H1 (cell line): ENCODE results near the gene TEX14. TPM values are rescaled to one million over a fixed set of nuclear protein-coding genes. Genes with fewer than 3 reads are reported as not detected.

Source experiments
- CTCF ChIA-PET: fragments of 300-600 bp; sonication (Branson Sonifier 250); formaldehyde crosslinking; loops from one replicate; lab custom pipeline; 2021; ENCODE audit not compliant: partially characterized antibody; lab: Charles Lee
- POLR2A ChIA-PET: fragments of 300-600 bp; sonication (Branson Sonifier 250); formaldehyde crosslinking; loops from one replicate; lab custom pipeline; 2021; ENCODE audit warnings: inconsistent platforms; ENCODE audit not compliant: partially characterized antibody; lab: Charles Lee
- DNase-seq, 2 experiments: peaks; one replicate each; pipeline versions ENCODE4 v3.0.0 to v3.0.0-alpha.2; 2010 to 2022; ENCODE audit warnings: low spot score in 2 of 2, low read depth in 1 of 2, mixed read lengths in 1 of 2
- FAIRE-seq: peaks from 2 replicates; lab custom pipeline; 2011; peaks lifted over from hg19 to GRCh38; lab: Jason Lieb, UNC
- H2AFZ ChIP-seq: 2 replicates; pipeline ENCODE4 v1.8.1; 2012; ENCODE audit warnings: low read length, inconsistent platforms
- H2AK5ac ChIP-seq: 2 replicates; pipeline ENCODE4 v1.6.1; 2013; ENCODE audit warnings: low read depth, low read length
- H2BK120ac ChIP-seq: replicated peaks from 2 replicates; pipeline ENCODE3; 2013; ENCODE audit warnings: low read depth, low read length, inconsistent platforms
- H2BK12ac ChIP-seq: 2 replicates; pipeline ENCODE4 v1.6.1; 2013; ENCODE audit warnings: low read depth, low read length
- H2BK15ac ChIP-seq: 2 replicates; pipeline ENCODE4 v1.6.1; 2013; ENCODE audit warnings: low read length
- H2BK20ac ChIP-seq: 2 replicates; pipeline ENCODE4 v1.6.1; 2013; ENCODE audit warnings: low read length
- H2BK5ac ChIP-seq: 2 replicates; pipeline ENCODE4 v1.6.1; 2013; ENCODE audit warnings: low read depth, low read length
- H3K14ac ChIP-seq: 2 replicates; pipeline ENCODE4 v1.6.1; 2013; ENCODE audit warnings: inconsistent platforms; ENCODE audit not compliant: insufficient read length
- H3K18ac ChIP-seq: 2 replicates; pipeline ENCODE4 v1.6.1; 2013; ENCODE audit warnings: low read length; ENCODE audit errors: extremely low read depth
- H3K23ac ChIP-seq: 2 replicates; pipeline ENCODE4 v1.6.1; 2013; ENCODE audit warnings: inconsistent platforms; ENCODE audit not compliant: insufficient read length
- H3K23me2 ChIP-seq: 2 replicates; pipeline ENCODE4 v1.6.1; 2013; ENCODE audit warnings: low read depth, low read length
- H3K27ac ChIP-seq: 2 replicates; pipeline ENCODE4 v1.6.1; 2011; ENCODE audit warnings: low read depth, low read length, inconsistent platforms
- H3K27me3 ChIP-seq, 4 experiments: replicated peaks in 1 of 4; 1 replicate in 1 of 4; 2 replicates in 3 of 4; pipeline versions ENCODE4 v1.6.1 to v1.8.1; 2011 to 2013; ENCODE audit warnings: low read length in 3 of 4, mild to moderate bottlenecking in 3 of 4, inconsistent platforms in 2 of 4, mixed read lengths in 2 of 4, moderate library complexity in 1 of 4; ENCODE audit not compliant: control insufficient read depth in 3 of 4, insufficient read depth in 3 of 4; ENCODE audit errors: extremely low read depth in 1 of 4
- H3K36me3 ChIP-seq, 4 experiments: 2 replicates each; pipeline versions ENCODE4 v1.6.1 to v1.8.1; 2011 to 2013; ENCODE audit warnings: mild to moderate bottlenecking in 4 of 4, low read length in 3 of 4, moderate library complexity in 2 of 4, control low read depth in 1 of 4, inconsistent platforms in 1 of 4; ENCODE audit not compliant: insufficient read depth in 4 of 4, control insufficient read depth in 2 of 4
- H3K4ac ChIP-seq: replicated peaks from 2 replicates; pipeline ENCODE3; 2013; ENCODE audit warnings: low read length, low read depth, mixed read lengths, inconsistent platforms; ENCODE audit not compliant: insufficient read length
- H3K4me1 ChIP-seq, 4 experiments: replicated peaks in 1 of 4; 1 replicate in 1 of 4; 2 replicates in 3 of 4; pipeline versions ENCODE4 v1.6.1 to v1.8.1; 2011 to 2013; ENCODE audit warnings: low read length in 3 of 4, inconsistent platforms in 2 of 4, mixed read lengths in 1 of 4; ENCODE audit not compliant: insufficient read depth in 4 of 4, control insufficient read depth in 3 of 4
- H3K4me2 ChIP-seq, 2 experiments: 2 replicates each; pipeline versions ENCODE4 v1.6.1 to v1.8.1; 2011 to 2013; ENCODE audit warnings: low read depth in 2 of 2, low read length in 2 of 2, control low read depth in 1 of 2, inconsistent platforms in 1 of 2, mild to moderate bottlenecking in 1 of 2; ENCODE audit not compliant: insufficient read depth in 1 of 2
- H3K4me3 ChIP-seq, 4 experiments: fragments of 200-600, 300-600 bp in 1 of 4; sonication (generic), shearing (Covaris generic), sonication (Bioruptor Twin) in 1 of 4; 2 replicates each; pipeline versions ENCODE4 v1.5.1 to v1.8.1; 2011 to 2016; ENCODE audit warnings: low read length in 4 of 4, low read depth in 3 of 4, control low read depth in 2 of 4, inconsistent platforms in 2 of 4, mild to moderate bottlenecking in 2 of 4, mixed read lengths in 1 of 4, moderate library complexity in 1 of 4; ENCODE audit not compliant: insufficient read depth in 2 of 4; ENCODE audit errors: extremely low read depth in 1 of 4
- H3K56ac ChIP-seq: replicated peaks from 2 replicates; pipeline ENCODE3; 2013; ENCODE audit warnings: low read depth, mild to moderate bottlenecking, mixed read lengths, low read length, inconsistent platforms; ENCODE audit not compliant: insufficient read length
- H3K79me1 ChIP-seq: 2 replicates; pipeline ENCODE4 v1.6.1; 2013; ENCODE audit warnings: low read depth, low read length, control low read depth
- H3K79me2 ChIP-seq, 2 experiments: 2 replicates each; pipeline versions ENCODE4 v1.6.1 to v1.8.1; 2012 to 2013; ENCODE audit warnings: low read length in 2 of 2, mild to moderate bottlenecking in 2 of 2, inconsistent platforms in 1 of 2; ENCODE audit not compliant: insufficient read depth in 2 of 2, control insufficient read depth in 1 of 2
- H3K9ac ChIP-seq, 4 experiments: replicated peaks in 1 of 4; 1 replicate in 1 of 4; 2 replicates in 3 of 4; pipeline versions ENCODE4 v1.6.1 to v1.8.1; 2011 to 2013; ENCODE audit warnings: low read depth in 3 of 4, low read length in 3 of 4, control low read depth in 2 of 4, mild to moderate bottlenecking in 2 of 4, moderate library complexity in 2 of 4, inconsistent platforms in 1 of 4; ENCODE audit errors: extremely low read depth in 1 of 4
- H3K9me3 ChIP-seq, 2 experiments: 2 replicates each; pipeline versions ENCODE4 v1.6.1 to v1.8.1; 2012 to 2013; ENCODE audit warnings: mild to moderate bottlenecking in 2 of 2, moderate library complexity in 2 of 2, control low read depth in 1 of 2, inconsistent platforms in 1 of 2, low read depth in 1 of 2, low read length in 1 of 2, mixed read lengths in 1 of 2; ENCODE audit not compliant: insufficient read depth in 2 of 2
- H4K20me1 ChIP-seq, 2 experiments: replicated peaks in 1 of 2; 2 replicates each; pipeline versions ENCODE3 to v1.8.1; 2011 to 2013; ENCODE audit warnings: inconsistent platforms in 2 of 2, low read length in 2 of 2, mild to moderate bottlenecking in 1 of 2; ENCODE audit not compliant: insufficient read depth in 2 of 2, control insufficient read depth in 1 of 2
- H4K5ac ChIP-seq: 2 replicates; pipeline ENCODE4 v1.6.1; 2013; ENCODE audit warnings: low read length, low read depth, mixed read lengths, inconsistent platforms; ENCODE audit not compliant: insufficient read length
- H4K8ac ChIP-seq: 2 replicates; pipeline ENCODE4 v1.8.0; 2013; ENCODE audit warnings: mild to moderate bottlenecking, moderate library complexity, low read length, inconsistent platforms; ENCODE audit not compliant: insufficient read depth; ENCODE audit errors: extremely low read depth
- H4K91ac ChIP-seq: replicated peaks from 2 replicates; pipeline ENCODE3; 2013; ENCODE audit warnings: low read length, mixed read lengths, inconsistent platforms; ENCODE audit not compliant: insufficient read length
- CTBP2 ChIP-seq: IDR thresholded peaks from 2 replicates; pipeline ENCODE4 v1.7.0; 2011; ENCODE audit warnings: borderline replicate concordance, mild to moderate bottlenecking, moderate library complexity, mixed read lengths, low read length; ENCODE audit not compliant: insufficient read depth, insufficient read length
- E2F6 ChIP-seq: IDR thresholded peaks from 2 replicates; pipeline ENCODE4 v1.6.1; 2012; ENCODE audit warnings: inconsistent platforms
- EP300 ChIP-seq, 2 experiments: IDR thresholded peaks; 1 replicate in 1 of 2; 2 replicates in 1 of 2; pipeline ENCODE4 v1.6.1; 2011 to 2012; ENCODE audit warnings: low read depth in 2 of 2, low read length in 2 of 2, mild to moderate bottlenecking in 2 of 2, borderline replicate concordance in 1 of 2, inconsistent platforms in 1 of 2, moderate library complexity in 1 of 2
- JUND ChIP-seq: IDR thresholded peaks from 2 replicates; pipeline ENCODE4 v1.6.1; 2011; ENCODE audit warnings: mild to moderate bottlenecking, improper control_type of control experiment, low read length
- MAFK ChIP-seq: IDR thresholded peaks from 2 replicates; pipeline ENCODE4 v1.6.1; 2012; ENCODE audit warnings: low read depth, mild to moderate bottlenecking, improper control_type of control experiment, low read length
- POLR2AphosphoS5 ChIP-seq: IDR thresholded peaks from 2 replicates; pipeline ENCODE4 v1.6.1; 2011; ENCODE audit warnings: low read depth, low read length
- RBBP5 ChIP-seq: IDR thresholded peaks from 2 replicates; pipeline ENCODE4 v1.7.1; 2012; ENCODE audit warnings: low read depth, mild to moderate bottlenecking, inconsistent platforms, low read length, moderate library complexity, borderline replicate concordance
- SP2 ChIP-seq: IDR thresholded peaks from 2 replicates; pipeline ENCODE4 v1.6.1; 2012; ENCODE audit warnings: mild to moderate bottlenecking, low read length, inconsistent platforms
- ZNF274 ChIP-seq: IDR thresholded peaks from 2 replicates; pipeline ENCODE4 v1.7.0; 2012; ENCODE audit warnings: low read length, borderline replicate concordance; ENCODE audit errors: extremely low read depth
- WGBS, 2 experiments: shearing (Covaris generic) in 1 of 2; methylation state at CpG; one replicate each; pipeline versions ENCODE4 v1.1.6 to v1.1.7; 2013 to 2015; ENCODE audit warnings: low lambda C conversion rate in 2 of 2, mixed read lengths in 2 of 2, inconsistent platforms in 1 of 2, low coverage in 1 of 2, missing lambda C conversion rate in 1 of 2; ENCODE audit not compliant: insufficient replicate concordance in 2 of 2, insufficient coverage in 1 of 2, insufficient read length in 1 of 2; ENCODE audit errors: extremely low coverage in 1 of 2, missing lambda C conversion rate in 1 of 2; 5-methylcytosine and 5-hydroxymethylcytosine counted together
- polyA plus RNA-seq, 7 experiments: library from polyadenylated mRNA; depleted of rRNA in 3 of 7; stranded (reverse) in 5 of 7; unstranded in 2 of 7; fragments of >200 nt in 5 of 7; fragments of 200-250 nt in 2 of 7; gene quantifications; 1 replicate in 5 of 7; 2 replicates in 1 of 7; 4 replicates in 1 of 7; pipeline versions ENCODE4 v1.2.1 to v1.2.3, GENCODE V29; 2011 to 2013; ENCODE audit warnings: missing spikeins in 2 of 7, mixed read lengths in 2 of 7
- total RNA-seq: library from RNA; stranded (reverse); fragmentation: NEBNext Ultra II Directional; extraction: Animal tissue kit (Norgen Biotek cat#: 25700); gene quantifications from 2 replicates; pipeline ENCODE4 v1.2.1, GENCODE V29; 2021

TEX14 gene
- total and polyA plus RNA-seq, 2 of the 8 experiments (the other 6 are each of a cell fraction or from before 2014, with no cell fraction given): 0.83 to 2.5 TPM

GRCh38 chr17:58643147-58643546 is 48.7 kb downstream of the TEX14 start:
- H3K4me3 ChIP-seq: no peak overlapping the region
- H3K23ac ChIP-seq: no peak overlapping the region
- H3K14ac ChIP-seq: no peak overlapping the region
- no peaks in the 10 kb centered on the region for H3K23me2 ChIP-seq
- no peak for DNase-seq
- H3K27me3 ChIP-seq: no peaks in the 10 kb centered on the region
- H4K91ac ChIP-seq: no peak overlapping the region
- no peak overlapping the region for H2AFZ ChIP-seq
- no peak overlapping the region for H2BK5ac ChIP-seq
- no peaks in the 10 kb centered on the region for H3K79me1 ChIP-seq
- 67% methylated on average over 2 of the region's 2 CpGs; no CpG with 5 or more reads in 1 of the 2 experiments for WGBS, 2 experiments
- H3K4me1 ChIP-seq: no peaks in the 10 kb centered on the region
- H4K20me1 ChIP-seq: no peaks in the 10 kb centered on the region
- no peak overlapping the region for H2BK120ac ChIP-seq
- TF ChIP-seq E2F6: no peak
- TF ChIP-seq MAFK: no peak
- no peak for TF ChIP-seq ZNF274
- TF ChIP-seq EP300 (IDR thresholded peaks at IDR 0.05; ENCODE audit: borderline replicate concordance in 1 of 2, low read depth in 2 of 2, low read length in 2 of 2): no peak
- TF ChIP-seq SP2: no peak
- TF ChIP-seq RBBP5: no peak
- no peak for TF ChIP-seq CTBP2
- no peak for TF ChIP-seq POLR2AphosphoS5
- TF ChIP-seq JUND: no peak
- H3K36me3 ChIP-seq: no peaks in the 10 kb centered on the region
- no peak overlapping the region for H3K56ac ChIP-seq
- no peak overlapping the region for H3K4me2 ChIP-seq
- CTCF ChIA-PET: interaction anchor here (0.6 to 1.2 kb wide), 2 partner anchors 102 to 1446 kb away, joined by 3 to 6 read pairs; no protein-coding TSS in a partner anchor
- H3K4ac ChIP-seq: no peak overlapping the region
- no peak for FAIRE-seq
- H3K18ac ChIP-seq: no peak overlapping the region
- no peak overlapping the region for H3K27ac ChIP-seq
- H4K5ac ChIP-seq: no peak overlapping the region
- no peaks in the 10 kb centered on the region for H3K9me3 ChIP-seq
- H2BK20ac ChIP-seq: no peak overlapping the region
- POLR2A ChIA-PET: interaction anchor here (0.9 to 5.8 kb wide), 4 partner anchors 11 to 102 kb away, joined by 3 to 95 read pairs (median 30); no protein-coding TSS in a partner anchor
- no peak overlapping the region for H2BK15ac ChIP-seq
- H2BK12ac ChIP-seq: no peak overlapping the region
- no peak overlapping the region for H3K9ac ChIP-seq
- H4K8ac ChIP-seq: no peak overlapping the region
- H3K79me2 ChIP-seq: no peaks in the 10 kb centered on the region
- no peak overlapping the region for H2AK5ac ChIP-seq
